SU-DHL-6 (cell line): ENCODE measurements around the gene PGAP6.
"Not testable (repeated sequence)": the region's sequence is repeated elsewhere in the genome, so short reads cannot be mapped to it uniquely, and the experiment has no call there.

Experiments used
- CTCF ChIP-seq: fragments of 200-600 bp; sonication (generic); IDR thresholded peaks from one replicate; pipeline ENCODE4 v1.5.1; 2017; ENCODE audit warnings: antibody characterized with exemption, mild to moderate bottlenecking, low read length, moderate library complexity; ENCODE audit not compliant: insufficient read depth, poor library complexity, severe bottlenecking
- EZH2phosphoT487 ChIP-seq: fragments of 200-600 bp; sonication (generic), shearing (Covaris generic); conservative IDR thresholded peaks from 2 replicates; pipeline ENCODE4 v1.6.1; 2018; ENCODE audit warnings: mild to moderate bottlenecking, antibody characterized with exemption, low read length, moderate library complexity, mixed read lengths

- TF ChIP-seq CTCF, EZH2phosphoT487: not testable (repeated sequence)
These were observed 47.5 kb downstream of the PGAP6 start for GRCh38 chr16:334164-334832.
